GM12878 (cell line): Measurements from ENCODE around the gene METRN. TPM values are rescaled to one million over a fixed set of nuclear protein-coding genes. Genes with fewer than 3 reads are reported as not detected.

Experiments
- CEBPZ ChIP-seq: fragments of 150-350 bp; IDR thresholded peaks from 2 replicates; pipeline ENCODE4 v1.6.1; 2016; ENCODE audit warnings: low read depth, low read length
- MTA2 ChIP-seq: fragments of 450-650 bp; IDR thresholded peaks from 2 replicates; pipeline ENCODE4 v1.6.1; 2016; ENCODE audit warnings: low read depth, mild to moderate bottlenecking, moderate library complexity
- TBL1XR1 ChIP-seq: IDR thresholded peaks from 2 replicates; pipeline ENCODE4 v1.6.1; 2012; ENCODE audit warnings: low read depth, low read length, improper control_type of control experiment
- TCF3 ChIP-seq: IDR thresholded peaks from 2 replicates; pipeline ENCODE4 v1.6.1; 2012; ENCODE audit warnings: low read depth, mild to moderate bottlenecking, low read length, borderline replicate concordance; ENCODE audit not compliant: insufficient read depth
- WRNIP1 ChIP-seq: IDR thresholded peaks from 2 replicates; pipeline ENCODE4 v1.6.1; 2011; ENCODE audit warnings: low read depth, low read length, improper control_type of control experiment, borderline replicate concordance
- ZNF24 ChIP-seq: fragments of 450-650 bp; IDR thresholded peaks from 2 replicates; pipeline ENCODE4 v1.6.1; 2017; ENCODE audit warnings: antibody characterized with exemption, mild to moderate bottlenecking
- ZNF592 ChIP-seq: fragments of 450-650 bp; IDR thresholded peaks from 2 replicates; pipeline ENCODE4 v1.6.1; 2017; ENCODE audit warnings: mild to moderate bottlenecking, moderate library complexity
- polyA plus RNA-seq, 11 experiments: library from polyadenylated mRNA; depleted of rRNA in 4 of 11; unstranded in 6 of 11; stranded (reverse) in 5 of 11; fragments of >200 nt; fragmentation: Nextera tagmentation in 4 of 11; fragmentation: Illumina TruSeq in 1 of 11; extraction: Ambion mirVana in 4 of 11; extraction: Trizol in 1 of 11; gene quantifications; 1 replicate in 1 of 11; 2 replicates in 10 of 11; pipeline versions ENCODE4 v1.2.1 to v1.2.3, GENCODE V29; 2011 to 2016; ENCODE audit warnings: inconsistent platforms in 2 of 11, missing spikeins in 2 of 11, low read depth in 1 of 11
- total RNA-seq, 4 experiments: library from RNA; depleted of rRNA in 3 of 4; stranded (reverse); fragments of >200 nt in 3 of 4; fragmentation: Illumina TruSeq in 1 of 4; extraction: Trizol in 1 of 4; gene quantifications; 2 replicates each; pipeline versions ENCODE4 v1.2.1 to v1.2.3, GENCODE V29; 2013 to 2021

METRN gene
- total and polyA plus RNA-seq, 10 of the 15 experiments (the other 5 are each of a cell fraction or from before 2014, with no cell fraction given) = 0.11 to 12.8 (median 1.1) TPM; not detected in 1

DNA sequence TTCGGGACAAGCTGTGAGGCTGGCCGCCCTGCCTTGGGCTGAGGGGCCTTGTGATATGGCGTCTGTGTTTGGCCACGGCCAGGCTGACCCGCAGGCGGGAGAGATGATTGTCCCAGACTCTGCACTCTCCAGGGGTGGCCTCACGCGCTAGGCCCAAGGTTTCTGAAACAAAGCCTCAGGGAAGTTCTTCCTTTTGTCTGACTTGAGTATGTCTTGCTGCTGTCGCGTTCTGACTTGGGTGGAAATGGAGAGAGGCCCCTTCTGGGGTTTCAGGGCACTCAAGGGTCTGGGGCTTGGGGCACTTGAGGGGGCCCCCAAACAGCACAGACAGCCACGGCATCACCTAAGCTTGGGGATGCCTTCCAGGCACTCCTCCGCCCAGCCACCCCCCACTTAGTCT is 3.8 kb upstream of the METRN start (continued):
- TF ChIP-seq CEBPZ (no peak), TCF3 (no peak), TBL1XR1 (no peak), WRNIP1 (no peak), MTA2 (no peak), ZNF592 (no peak), ZNF24 (no peak)
